Left ventricle myocardium inferior (tissue), 1 donor: Measurements from ENCODE around the gene FAM161B. TPM values are rescaled to one million over a fixed set of nuclear protein-coding genes. Genes with fewer than 3 reads are reported as not detected.

Source experiments
- DNase-seq: peaks from one replicate; pipeline ENCODE4 v3.0.0-alpha.2; 2020
- H3K27ac ChIP-seq: fragments of 200-600 bp; replicated peaks from 2 replicates; pipeline ENCODE4 v1.8.0; 2021
- H3K27me3 ChIP-seq: fragments of 200-600 bp; 2 replicates; pipeline ENCODE4 v1.8.0; 2021; ENCODE audit warnings: low read depth
- H3K36me3 ChIP-seq: fragments of 200-600 bp; 2 replicates; pipeline ENCODE4 v1.8.0; 2021
- H3K4me1 ChIP-seq: fragments of 200-600 bp; 2 replicates; pipeline ENCODE4 v1.8.0; 2021
- H3K4me3 ChIP-seq: fragments of 200-600 bp; 2 replicates; pipeline ENCODE4 v1.8.0; 2021; ENCODE audit warnings: mild to moderate bottlenecking, moderate library complexity
- H3K9me3 ChIP-seq: fragments of 200-600 bp; replicated peaks from 2 replicates; pipeline ENCODE4 v1.8.0; 2021
- intact Hi-C: fragments of 100-400 bp; cut with micrococcal nuclease; formaldehyde crosslinking; loops from one replicate; pipeline ENCODE4 v1.11.0; 2022
- long read RNA-seq: library from polyadenylated mRNA; unstranded; transcript quantifications from one replicate; pipeline ENCODE4 v2.0.0, GENCODE V29; 2021
- total RNA-seq: library from RNA; stranded (reverse); fragmentation: NEBNext Ultra II Directional; extraction: Animal tissue kit (Norgen Biotek cat#: 25700); gene quantifications from one replicate; pipeline ENCODE4 v1.2.1, GENCODE V29; 2021
- TF ChIP-seq, protein P1 (sequence below): fragments of 200-600 bp; IDR thresholded peaks from 2 replicates; pipeline ENCODE4 v1.8.0; 2021; ENCODE audit warnings: antibody characterized with exemption, mild to moderate bottlenecking, borderline replicate concordance
- donor health status: DM: no; HTN: yes; CAD: no; lungs with severe emphysema.

FAM161B gene, protein sequence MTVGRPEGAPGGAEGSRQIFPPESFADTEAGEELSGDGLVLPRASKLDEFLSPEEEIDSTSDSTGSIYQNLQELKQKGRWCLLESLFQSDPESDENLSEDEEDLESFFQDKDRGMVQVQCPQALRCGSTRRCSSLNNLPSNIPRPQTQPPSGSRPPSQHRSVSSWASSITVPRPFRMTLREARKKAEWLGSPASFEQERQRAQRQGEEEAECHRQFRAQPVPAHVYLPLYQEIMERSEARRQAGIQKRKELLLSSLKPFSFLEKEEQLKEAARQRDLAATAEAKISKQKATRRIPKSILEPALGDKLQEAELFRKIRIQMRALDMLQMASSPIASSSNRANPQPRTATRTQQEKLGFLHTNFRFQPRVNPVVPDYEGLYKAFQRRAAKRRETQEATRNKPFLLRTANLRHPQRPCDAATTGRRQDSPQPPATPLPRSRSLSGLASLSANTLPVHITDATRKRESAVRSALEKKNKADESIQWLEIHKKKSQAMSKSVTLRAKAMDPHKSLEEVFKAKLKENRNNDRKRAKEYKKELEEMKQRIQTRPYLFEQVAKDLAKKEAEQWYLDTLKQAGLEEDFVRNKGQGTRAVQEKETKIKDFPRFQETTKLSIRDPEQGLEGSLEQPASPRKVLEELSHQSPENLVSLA
- total RNA-seq: 4.7 TPM
- long read RNA-seq, full-length matches to known transcripts: 5 of 7 reads
- long read RNA-seq, partial matches to known transcripts: 1 of 7 reads
- long read RNA-seq, other reads (novel, unspliced or antisense): 1 of 7 reads

DNA sequence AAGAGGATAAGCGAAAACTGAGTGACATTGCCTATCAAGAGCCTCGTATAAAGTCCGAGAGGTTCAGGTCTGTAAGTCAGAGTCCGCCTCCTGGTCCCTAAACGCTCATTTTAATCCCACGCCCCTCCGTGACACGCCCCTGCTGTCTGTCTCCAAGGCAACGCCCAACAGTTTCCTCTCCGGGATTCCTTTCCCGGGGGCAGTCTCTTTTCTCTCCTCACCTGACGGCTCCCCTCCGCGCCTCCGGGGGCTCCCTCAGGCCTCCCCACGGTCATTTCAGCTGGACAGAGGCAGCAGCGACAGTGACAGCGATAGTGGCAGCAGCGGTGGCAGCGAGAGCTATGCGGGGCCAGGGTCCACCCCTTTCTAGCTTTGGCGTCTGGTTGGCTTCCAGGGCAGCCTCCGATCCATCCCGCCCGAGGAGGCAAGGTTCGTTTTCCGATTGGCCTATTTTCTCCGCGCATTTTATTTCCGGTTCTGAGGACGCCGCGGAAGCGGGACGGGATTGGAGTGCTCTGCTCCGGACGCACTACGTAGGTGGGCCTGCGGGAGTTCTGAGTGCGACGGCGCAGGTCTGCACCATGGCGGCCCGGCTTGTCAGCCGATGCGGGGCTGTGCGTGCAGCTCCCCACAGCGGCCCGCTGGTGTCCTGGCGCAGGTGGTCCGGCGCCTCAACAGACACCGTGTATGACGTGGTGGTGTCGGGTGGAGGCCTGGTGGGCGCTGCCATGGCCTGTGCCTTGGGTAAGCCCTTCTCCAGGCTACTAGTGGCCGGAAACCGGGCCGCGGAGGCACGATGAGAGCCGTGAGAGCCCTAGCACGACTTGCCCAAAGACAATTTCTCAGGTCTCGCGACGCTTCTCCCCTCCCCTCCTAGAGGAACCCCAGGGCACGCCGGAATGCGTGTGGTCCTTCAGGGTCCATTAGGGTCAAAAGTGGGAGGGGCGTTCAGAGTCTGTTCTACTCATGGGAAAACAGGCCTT lies at the start of gene FAM161B, which contains the start of gene COQ6:
Gene FAM161B (minus strand): TSS at position 343 of the 983 bp plus-strand sequence. CDS start 68 bp downstream, at position 275.
Gene COQ6 (plus strand): TSS at position 551 of the 983 bp plus-strand sequence. CDS start 31 bp downstream, at position 582.
- H3K36me3 ChIP-seq: peaks cover 28% of the 10 kb centered on the region
- H3K27ac ChIP-seq: peak within 1 kb of the TSS; percentile 92
- intact Hi-C loops: no loop called here
- H3K4me1 ChIP-seq: peaks cover 32% of the 10 kb centered on the region
- peak; percentile 93 for DNase-seq
- H3K27me3 ChIP-seq: no peaks in the 10 kb centered on the region
- no peaks in the 10 kb centered on the region for H3K9me3 ChIP-seq
- TF ChIP-seq, protein P1, sequence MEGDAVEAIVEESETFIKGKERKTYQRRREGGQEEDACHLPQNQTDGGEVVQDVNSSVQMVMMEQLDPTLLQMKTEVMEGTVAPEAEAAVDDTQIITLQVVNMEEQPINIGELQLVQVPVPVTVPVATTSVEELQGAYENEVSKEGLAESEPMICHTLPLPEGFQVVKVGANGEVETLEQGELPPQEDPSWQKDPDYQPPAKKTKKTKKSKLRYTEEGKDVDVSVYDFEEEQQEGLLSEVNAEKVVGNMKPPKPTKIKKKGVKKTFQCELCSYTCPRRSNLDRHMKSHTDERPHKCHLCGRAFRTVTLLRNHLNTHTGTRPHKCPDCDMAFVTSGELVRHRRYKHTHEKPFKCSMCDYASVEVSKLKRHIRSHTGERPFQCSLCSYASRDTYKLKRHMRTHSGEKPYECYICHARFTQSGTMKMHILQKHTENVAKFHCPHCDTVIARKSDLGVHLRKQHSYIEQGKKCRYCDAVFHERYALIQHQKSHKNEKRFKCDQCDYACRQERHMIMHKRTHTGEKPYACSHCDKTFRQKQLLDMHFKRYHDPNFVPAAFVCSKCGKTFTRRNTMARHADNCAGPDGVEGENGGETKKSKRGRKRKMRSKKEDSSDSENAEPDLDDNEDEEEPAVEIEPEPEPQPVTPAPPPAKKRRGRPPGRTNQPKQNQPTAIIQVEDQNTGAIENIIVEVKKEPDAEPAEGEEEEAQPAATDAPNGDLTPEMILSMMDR: peak; percentile 15
- H3K4me3 ChIP-seq: peak within 1 kb of the TSS; percentile 77

DNA sequence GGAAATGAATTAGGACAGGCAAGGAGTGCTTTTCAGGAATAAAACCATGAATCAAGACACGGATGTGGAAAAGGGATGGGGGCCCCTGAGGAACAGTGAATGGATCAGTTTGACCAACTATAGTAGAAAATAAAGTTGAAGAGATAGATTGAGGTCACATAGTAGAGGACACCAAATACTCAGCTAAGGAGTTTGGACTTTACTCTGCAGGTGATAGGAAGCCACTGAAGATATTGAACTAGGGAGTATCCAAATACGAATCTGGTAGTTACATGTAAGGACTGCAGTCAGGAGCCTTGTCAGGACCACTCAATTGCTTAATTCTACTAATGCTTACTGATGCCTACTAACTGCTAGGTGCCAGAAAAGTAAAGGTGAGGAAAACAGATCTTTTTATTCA lies 48.8 kb upstream of the FAM161B start:
- no peak overlapping the region for H3K27ac ChIP-seq
- H3K27me3 ChIP-seq: no peaks in the 10 kb centered on the region
- no peaks in the 10 kb centered on the region for H3K9me3 ChIP-seq
- no peaks in the 10 kb centered on the region for H3K4me1 ChIP-seq
- DNase-seq: no peak
- TF ChIP-seq, protein P1: no peak
- H3K4me3 ChIP-seq: no peak overlapping the region
- peaks cover 19% of the 10 kb centered on the region for H3K36me3 ChIP-seq
- intact Hi-C loops: no loop called here

DNA sequence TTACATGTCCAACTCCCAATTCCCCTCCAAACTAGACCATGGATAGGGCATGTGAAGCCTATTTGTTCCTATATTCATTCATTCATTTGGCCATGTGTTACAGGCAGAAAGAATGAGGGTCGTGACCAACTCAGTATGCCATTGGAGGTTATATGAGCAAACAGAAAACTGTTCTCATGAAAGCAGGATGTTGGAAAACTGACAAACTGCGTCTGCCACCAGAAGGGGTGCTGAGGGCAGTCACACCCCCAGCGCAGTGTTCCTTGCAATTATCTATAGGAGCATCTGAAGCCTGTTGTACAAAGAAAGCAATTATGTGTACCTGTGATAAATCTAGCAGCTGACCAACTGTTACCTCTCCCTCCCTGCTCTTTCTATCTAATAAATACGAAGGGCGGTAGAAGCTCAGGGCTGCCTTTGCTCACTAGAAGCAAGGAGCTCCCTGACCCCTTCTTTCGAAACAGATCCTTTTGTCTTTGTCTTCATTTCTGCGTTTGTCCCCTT lies 48.1 kb upstream of the FAM161B start:
- H3K27ac ChIP-seq: no peak overlapping the region
- TF ChIP-seq, protein P1: no peak
- peaks cover 13% of the 10 kb centered on the region for H3K36me3 ChIP-seq
- H3K4me1 ChIP-seq: no peaks in the 10 kb centered on the region
- H3K27me3 ChIP-seq: no peaks in the 10 kb centered on the region
- H3K4me3 ChIP-seq: no peak overlapping the region
- H3K9me3 ChIP-seq: no peaks in the 10 kb centered on the region
- intact Hi-C loops: no loop called here
- no peak for DNase-seq

DNA sequence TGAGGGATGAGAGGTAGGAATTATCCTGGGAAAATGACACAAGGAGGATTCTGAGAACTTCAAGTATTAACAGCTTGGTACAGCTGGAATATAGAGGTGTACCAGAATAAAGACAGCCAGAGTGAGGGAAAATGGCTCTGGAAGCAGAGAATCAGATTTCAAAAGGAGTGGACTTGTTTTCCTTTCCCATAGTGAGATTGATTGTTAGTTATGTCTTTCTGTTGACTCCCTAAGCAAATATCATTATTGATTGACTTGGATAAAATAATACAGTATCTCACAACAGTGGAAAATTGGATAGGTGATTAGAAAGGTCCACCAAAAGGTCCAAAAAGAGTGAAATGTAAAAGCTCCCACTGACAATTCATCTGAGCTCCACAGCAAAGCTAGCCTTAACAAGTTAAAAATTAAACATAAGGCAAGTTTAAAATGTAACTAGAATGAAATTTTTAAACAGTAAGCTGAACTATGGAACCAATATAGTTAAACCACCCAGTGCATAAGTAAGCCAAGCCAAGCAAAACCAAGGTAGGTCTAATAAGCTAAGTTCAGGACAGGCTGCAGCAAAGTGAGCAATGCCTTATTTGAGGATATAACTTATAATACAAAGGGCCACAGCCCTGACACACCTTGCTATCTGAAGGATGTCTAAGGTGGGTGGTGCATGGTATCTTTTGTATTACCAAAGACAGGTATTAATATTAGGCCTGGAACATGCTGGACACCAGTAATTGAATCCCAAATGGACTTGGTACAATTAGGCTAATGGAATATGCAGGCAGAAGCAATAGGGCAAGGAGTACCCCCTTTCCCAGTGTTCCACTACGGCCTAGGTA lies 47.4 kb upstream of the FAM161B start:
- Histone ChIP-seq H3K27ac (no peak overlapping the region), H3K36me3 (peaks cover 10% of the 10 kb centered on the region), H3K9me3 (no peaks in the 10 kb centered on the region), H3K4me1 (no peaks in the 10 kb centered on the region), H3K27me3 (no peaks in the 10 kb centered on the region), H3K4me3 (no peak overlapping the region)
- DNase-seq: no peak
- TF ChIP-seq, protein P1: no peak
- intact Hi-C loops: no loop called here
